Caco-2 (cell line): ENCODE measurements around the gene ZNF35. TPM values are rescaled to one million over a fixed set of nuclear protein-coding genes. Genes with fewer than 3 reads are reported as not detected.

Source experiments
- BruUV-seq: library from RNA; stranded (reverse); fragments of 400-500 nt; replicated peaks from 2 replicates; lab custom pipeline; 2021; lab: Mats Ljungman, UMichigan
- CTCF ChIA-PET: fragments of 300-600 bp; sonication (Branson Sonifier 250); formaldehyde crosslinking; loops from one replicate; lab custom pipeline; 2022; ENCODE audit warnings: antibody characterized with exemption; lab: Charles Lee
- POLR2A ChIA-PET: fragments of 300-600 bp; sonication (Branson Sonifier 250); formaldehyde crosslinking; loops from one replicate; lab custom pipeline; 2022; ENCODE audit warnings: antibody characterized with exemption; lab: Charles Lee
- DNase-seq, 2 experiments: peaks; one replicate each; pipeline versions ENCODE4 v3.0.0 to v3.0.0-alpha.2; 2020 to 2022
- H3K27me3 ChIP-seq: replicated peaks from 2 replicates; pipeline ENCODE4 v1.6.0; 2011; ENCODE audit warnings: low read length; ENCODE audit not compliant: control insufficient read depth, insufficient read depth
- H3K36me3 ChIP-seq: 2 replicates; pipeline ENCODE4 v1.5.1; 2011; ENCODE audit warnings: low read length; ENCODE audit not compliant: control insufficient read depth, insufficient read depth
- H3K4me1 ChIP-seq: fragments of 250-450 bp; sonication (Bioruptor Pico); 2 replicates; pipeline ENCODE4 v1.5.1; 2020; ENCODE audit warnings: mild to moderate bottlenecking
- H3K4me3 ChIP-seq: 2 replicates; pipeline ENCODE4 v1.5.1; 2011; ENCODE audit warnings: low read depth, mild to moderate bottlenecking, control low read depth, low read length
- H3K9me3 ChIP-seq: fragments of 250-450 bp; sonication (Bioruptor Pico); 2 replicates; pipeline ENCODE4 v1.5.1; 2020; ENCODE audit warnings: mild to moderate bottlenecking, moderate library complexity
- H3K27ac Mint-ChIP-seq: one replicate; pipeline ENCODE4 v1.8.0; 2022; ENCODE audit warnings: mixed read lengths; ENCODE audit not compliant: unreplicated experiment
- H3K27me3 Mint-ChIP-seq: one replicate; pipeline ENCODE4 v1.8.0; 2022; ENCODE audit warnings: mixed read lengths; ENCODE audit not compliant: insufficient read depth, unreplicated experiment
- H3K36me3 Mint-ChIP-seq: one replicate; pipeline ENCODE4 v1.8.0; 2022; ENCODE audit warnings: mild to moderate bottlenecking, mixed read lengths; ENCODE audit not compliant: insufficient read depth, unreplicated experiment
- H3K4me1 Mint-ChIP-seq: one replicate; pipeline ENCODE4 v1.8.0; 2022; ENCODE audit warnings: low read depth, mixed read lengths; ENCODE audit not compliant: unreplicated experiment
- H3K4me3 Mint-ChIP-seq: one replicate; pipeline ENCODE4 v1.8.0; 2022; ENCODE audit warnings: mild to moderate bottlenecking, moderate library complexity, mixed read lengths; ENCODE audit not compliant: unreplicated experiment
- H3K9me3 Mint-ChIP-seq: one replicate; pipeline ENCODE4 v1.8.0; 2022; ENCODE audit warnings: mixed read lengths; ENCODE audit not compliant: unreplicated experiment
- intact Hi-C: fragments of 100-400 bp; cut with micrococcal nuclease; formaldehyde crosslinking; loops from one replicate; pipeline ENCODE4 v1.10.0; 2022; ENCODE audit not compliant: unreplicated experiment
- total RNA-seq: library from RNA; stranded (reverse); gene quantifications from 2 replicates; pipeline ENCODE4 v1.2.3, GENCODE V29; 2022
- TF ChIP-seq, protein P1 (sequence below), 2 experiments: fragments of 200-600 bp in 1 of 2; IDR thresholded peaks; 1 replicate in 1 of 2; 2 replicates in 1 of 2; pipeline versions ENCODE4 v1.5.1 to v1.8.0; 2011 to 2022; ENCODE audit warnings: antibody characterized with exemption in 1 of 2, control low read depth in 1 of 2, inconsistent platforms in 1 of 2, low read depth in 1 of 2, low read length in 1 of 2, mild to moderate bottlenecking in 1 of 2, moderate library complexity in 1 of 2; ENCODE audit not compliant: insufficient read depth in 1 of 2, severe bottlenecking in 1 of 2, unreplicated experiment in 1 of 2

The ZNF35 gene
- total RNA-seq, 1 experiment from 2014 or later: 14.7 TPM

DNA sequence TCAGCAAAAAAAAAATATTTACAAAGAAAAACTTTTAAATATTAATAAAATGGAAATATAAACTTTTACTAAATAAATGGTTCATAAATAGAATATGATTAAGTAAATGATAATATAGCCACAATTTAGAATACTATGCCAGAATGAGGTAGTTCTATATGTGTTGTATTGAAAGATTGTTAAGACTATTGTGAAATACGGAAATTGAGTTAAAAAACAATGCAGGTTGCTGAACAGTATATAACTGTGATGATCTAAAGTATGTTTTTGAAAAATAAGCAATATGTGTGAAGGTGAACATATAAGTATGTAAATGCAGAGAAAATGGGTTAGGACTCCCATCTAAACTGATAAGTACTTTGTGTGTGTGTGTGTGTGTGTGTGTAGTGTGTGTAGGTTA lies 1.2 kb downstream of the ZNF35 start:
- Histone ChIP-seq H3K4me1 (no peaks in the 10 kb centered on the region), H3K27me3 (no peaks in the 10 kb centered on the region), H3K4me3 (no peak overlapping the region; the same call in 1 of the 2 replicates), H3K36me3 (no peaks in the 10 kb centered on the region; the same call in none of the 2 replicates), H3K9me3 (no peaks in the 10 kb centered on the region)
- Mint-ChIP-seq H3K27ac (no peak overlapping the region), H3K27me3 (no peaks in the 10 kb centered on the region), H3K36me3 (peaks cover 42% of the 10 kb centered on the region), H3K4me3 (no peak overlapping the region), H3K4me1 (no peaks in the 10 kb centered on the region), H3K9me3 (no peaks in the 10 kb centered on the region)
- intact Hi-C loops: no loop called here
- DNase-seq: no peak
- POLR2A ChIA-PET: no interaction called here
- no TSS peak for BruUV-seq
- TF ChIP-seq, protein P1, sequence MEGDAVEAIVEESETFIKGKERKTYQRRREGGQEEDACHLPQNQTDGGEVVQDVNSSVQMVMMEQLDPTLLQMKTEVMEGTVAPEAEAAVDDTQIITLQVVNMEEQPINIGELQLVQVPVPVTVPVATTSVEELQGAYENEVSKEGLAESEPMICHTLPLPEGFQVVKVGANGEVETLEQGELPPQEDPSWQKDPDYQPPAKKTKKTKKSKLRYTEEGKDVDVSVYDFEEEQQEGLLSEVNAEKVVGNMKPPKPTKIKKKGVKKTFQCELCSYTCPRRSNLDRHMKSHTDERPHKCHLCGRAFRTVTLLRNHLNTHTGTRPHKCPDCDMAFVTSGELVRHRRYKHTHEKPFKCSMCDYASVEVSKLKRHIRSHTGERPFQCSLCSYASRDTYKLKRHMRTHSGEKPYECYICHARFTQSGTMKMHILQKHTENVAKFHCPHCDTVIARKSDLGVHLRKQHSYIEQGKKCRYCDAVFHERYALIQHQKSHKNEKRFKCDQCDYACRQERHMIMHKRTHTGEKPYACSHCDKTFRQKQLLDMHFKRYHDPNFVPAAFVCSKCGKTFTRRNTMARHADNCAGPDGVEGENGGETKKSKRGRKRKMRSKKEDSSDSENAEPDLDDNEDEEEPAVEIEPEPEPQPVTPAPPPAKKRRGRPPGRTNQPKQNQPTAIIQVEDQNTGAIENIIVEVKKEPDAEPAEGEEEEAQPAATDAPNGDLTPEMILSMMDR (IDR thresholded peaks at IDR 0.05; ENCODE audit: insufficient read depth in 1 of 2, low read depth in 1 of 2, low read length in 1 of 2, severe bottlenecking in 1 of 2, unreplicated experiment in 1 of 2): no peak
- CTCF ChIA-PET: no interaction called here

- POLR2A ChIA-PET: no interaction called here
- CTCF ChIA-PET: no interaction called here
- Mint-ChIP-seq H3K36me3 (peaks cover 71% of the 10 kb centered on the region), H3K27me3 (no peaks in the 10 kb centered on the region), H3K4me1 (no peaks in the 10 kb centered on the region), H3K9me3 (peaks cover 21% of the 10 kb centered on the region), H3K27ac (no peak overlapping the region), H3K4me3 (no peak overlapping the region)
- intact Hi-C loops: no loop called here
- DNase-seq: no peak
- Histone ChIP-seq H3K4me1 (no peaks in the 10 kb centered on the region), H3K9me3 (no peaks in the 10 kb centered on the region), H3K36me3 (peaks cover 7% of the 10 kb centered on the region), H3K27me3 (no peaks in the 10 kb centered on the region), H3K4me3 (no peak overlapping the region)
- BruUV-seq: no TSS peak
- TF ChIP-seq, protein P1 (IDR thresholded peaks at IDR 0.05; ENCODE audit: insufficient read depth in 1 of 2, low read depth in 1 of 2, low read length in 1 of 2, severe bottlenecking in 1 of 2, unreplicated experiment in 1 of 2): no peak
Observed at GRCh38 chr3:44654039-44654438, 5.5 kb downstream of the ZNF35 start.

- Mint-ChIP-seq H3K27ac (no peak overlapping the region), H3K4me1 (no peaks in the 10 kb centered on the region), H3K27me3 (no peaks in the 10 kb centered on the region), H3K36me3 (peaks cover 68% of the 10 kb centered on the region), H3K4me3 (no peak overlapping the region), H3K9me3 (peaks cover 22% of the 10 kb centered on the region)
- no peaks in the 10 kb centered on the region for H3K27me3 ChIP-seq
- H3K9me3 ChIP-seq: no peaks in the 10 kb centered on the region
- TF ChIP-seq, protein P1 (IDR thresholded peaks at IDR 0.05; ENCODE audit: insufficient read depth in 1 of 2, low read depth in 1 of 2, low read length in 1 of 2, severe bottlenecking in 1 of 2, unreplicated experiment in 1 of 2): no peak
- H3K4me3 ChIP-seq: no peak overlapping the region
- TSS peak; percentile 12 for BruUV-seq
- H3K36me3 ChIP-seq: peaks cover 9% of the 10 kb centered on the region
- DNase-seq: no peak
- intact Hi-C loops: no loop called here
- ChIA-PET CTCF (no interaction called here), POLR2A (interaction anchor here (0.7 kb wide), 1 partner anchor 11 kb away, joined by 4 read pairs; the partner anchor contains the start of gene ZNF35)
- no peaks in the 10 kb centered on the region for H3K4me1 ChIP-seq
Observed at GRCh38 chr3:44659015-44659414, 10.5 kb downstream of the ZNF35 start.
